DMS53 treated with DMSO at 0.1 percent for 48 hours (cell line): ENCODE measurements around the gene TAS2R38.
A peak's percentile ranks its signal among the peaks of the same experiment; 100 is the strongest.

Experiments used
- DNase-seq: peaks from one replicate; lab custom pipeline; 2025; ENCODE audit not compliant: unreplicated experiment; lab: John Stamatoyannopoulos, UW

TAS2R38 gene

GRCh38 chr7:141976524-141977245 lies 3.1 kb upstream of the TAS2R38 start:
- DNase-seq, result no peak

- DNase-seq, result peak; percentile 82
These were observed 2.4 kb upstream of the TAS2R38 start for GRCh38 chr7:141975806-141976523.

DNA sequence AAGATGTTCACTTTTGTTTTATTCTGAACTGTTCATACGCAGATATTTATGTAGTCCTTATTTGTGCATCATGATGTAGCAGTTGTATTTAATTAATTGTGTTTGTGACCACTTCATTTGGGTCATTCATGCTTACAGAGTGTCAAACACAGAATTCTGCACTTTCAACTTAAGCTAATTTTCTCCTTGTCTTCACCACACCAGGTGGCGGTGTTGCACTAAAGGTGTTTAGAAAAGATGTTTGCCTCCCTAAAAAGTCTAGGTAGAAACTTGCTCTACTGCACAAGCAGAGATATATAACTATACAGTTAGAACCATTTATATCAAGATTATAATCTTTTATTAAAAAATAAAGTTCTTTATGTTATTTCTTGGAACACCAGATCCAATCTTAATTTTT lies 1.3 kb upstream of the TAS2R38 start:
- DNase-seq, result peak; percentile 29

DNA sequence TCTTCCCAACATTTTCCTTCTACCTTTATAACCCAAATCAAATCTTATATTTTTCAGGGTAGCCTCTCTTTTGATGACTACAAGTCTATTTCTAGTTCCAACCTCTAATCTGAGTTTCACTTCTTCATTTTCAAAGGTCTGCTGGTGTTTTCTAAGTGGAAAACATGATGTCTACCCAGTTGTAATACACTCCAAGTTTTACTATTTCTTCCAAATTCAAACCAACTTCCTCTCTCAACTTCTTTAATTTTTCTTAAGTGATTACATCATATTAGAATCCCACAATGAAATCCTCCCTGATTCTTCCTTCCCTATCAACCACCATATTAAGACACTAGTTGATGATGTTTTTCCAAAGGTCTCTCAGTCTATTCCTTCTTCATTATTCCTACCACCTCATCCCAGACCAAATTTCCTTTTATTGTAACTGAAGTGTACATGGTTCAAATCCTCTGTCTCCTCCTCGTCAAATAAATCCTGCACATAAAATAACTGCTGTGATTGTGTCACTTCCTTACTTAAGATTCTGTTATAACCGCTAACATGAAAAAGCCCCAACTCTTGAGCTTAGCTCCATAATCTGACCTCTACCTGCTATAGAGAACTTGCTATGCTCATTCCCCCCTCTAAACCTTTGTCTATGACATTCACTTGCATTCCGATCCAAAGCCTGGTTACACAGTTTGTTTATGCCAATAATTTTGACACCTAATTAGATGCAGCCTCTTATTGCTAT lies 12.7 kb downstream of the TAS2R38 start:
- no peak for DNase-seq

DNA sequence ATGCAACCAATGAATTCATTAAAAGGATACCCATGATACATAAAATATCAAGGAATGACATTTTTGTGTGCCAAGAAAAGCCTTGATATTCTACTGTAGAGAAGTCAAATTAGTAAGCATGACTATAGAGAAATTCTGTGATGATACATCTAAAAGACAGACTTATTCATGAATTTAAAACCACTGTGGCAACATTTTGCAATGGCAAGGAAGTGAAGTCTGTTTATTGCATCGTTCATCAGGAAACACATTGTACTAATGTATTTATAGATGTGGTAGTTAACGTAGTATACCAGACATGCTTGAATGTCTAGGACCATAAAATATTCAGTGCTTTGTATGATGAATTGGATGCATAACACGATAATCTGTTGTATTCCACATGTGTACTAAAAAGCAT lies 17.5 kb downstream of the TAS2R38 start:
- DNase-seq, result no peak

GRCh38 chr7:141954334-141954733 lies 19.2 kb downstream of the TAS2R38 start:
- DNase-seq, result no peak

DNA sequence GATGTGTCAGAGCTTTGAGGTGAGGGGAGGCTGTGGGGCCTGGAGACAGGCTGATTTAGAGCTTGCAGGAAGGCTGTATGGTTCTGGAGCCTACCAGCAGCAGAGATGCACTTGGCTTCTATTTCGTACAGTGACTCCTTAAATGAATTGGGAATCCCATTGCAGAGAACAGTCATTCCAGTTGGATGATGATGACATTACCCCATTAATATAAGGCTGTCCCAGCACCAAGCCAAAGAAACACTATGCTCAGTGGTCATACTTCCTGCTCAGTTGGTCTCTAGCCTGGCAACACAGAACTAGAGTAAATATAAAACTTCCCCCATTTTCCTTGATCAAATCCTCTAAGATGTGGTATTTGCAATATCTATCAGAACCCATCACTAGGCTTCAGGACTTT lies 21.1 kb downstream of the TAS2R38 start:
- DNase-seq, result no peak

- no peak for DNase-seq
These were observed 22.8 kb downstream of the TAS2R38 start for GRCh38 chr7:141950806-141951205.

DNA sequence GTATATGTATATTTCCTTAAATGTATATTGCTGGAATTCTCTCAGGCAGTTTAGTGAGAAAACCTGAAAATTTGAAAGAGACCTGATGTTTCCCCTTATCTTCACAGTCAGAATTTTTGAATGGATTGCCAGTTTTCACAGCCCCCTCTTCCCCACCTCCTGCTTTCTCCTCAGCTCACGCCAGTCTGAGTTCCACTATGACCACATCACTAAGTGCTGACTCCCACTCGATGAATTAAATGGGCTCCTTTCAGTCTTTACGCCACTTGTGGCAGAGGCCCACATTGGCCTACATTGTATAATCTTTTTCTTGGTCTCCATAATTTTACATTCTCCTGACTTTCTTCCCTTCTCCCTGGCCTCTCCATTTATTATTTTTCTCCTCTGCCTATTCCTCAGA lies 23.7 kb downstream of the TAS2R38 start:
- no peak for DNase-seq

DNA sequence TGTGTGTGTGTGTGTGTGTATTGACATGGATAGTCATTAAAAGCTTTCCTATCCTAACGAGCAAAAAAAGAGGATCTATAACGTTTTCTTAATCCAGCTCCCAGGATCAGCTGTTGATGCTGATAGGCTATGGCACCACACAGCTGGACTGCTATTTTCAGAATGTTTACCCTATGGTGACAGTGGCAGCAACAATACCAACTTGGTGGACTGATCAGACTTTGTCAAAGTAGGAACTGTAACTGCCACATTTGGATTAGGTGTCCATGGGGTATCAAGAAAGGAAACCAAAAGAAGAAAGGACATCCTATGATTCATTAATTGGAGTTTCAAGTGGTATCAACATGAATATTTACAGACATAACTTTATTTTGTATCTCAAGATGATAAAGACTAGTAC lies 24.1 kb downstream of the TAS2R38 start:
- no peak for DNase-seq

GRCh38 chr7:141949021-141949420 lies 24.6 kb downstream of the TAS2R38 start:
- DNase-seq, result no peak

GRCh38 chr7:141946796-141947195 lies 26.8 kb downstream of the TAS2R38 start, which contains the start of gene CLEC5A:
TSS of gene CLEC5A (minus strand) at chr7:141946974. CDS start at chr7:141946292, 682 bp downstream.
- no peak for DNase-seq

GRCh38 chr7:141945356-141945755 lies 28.2 kb downstream of the TAS2R38 start:
- no peak for DNase-seq

DNA sequence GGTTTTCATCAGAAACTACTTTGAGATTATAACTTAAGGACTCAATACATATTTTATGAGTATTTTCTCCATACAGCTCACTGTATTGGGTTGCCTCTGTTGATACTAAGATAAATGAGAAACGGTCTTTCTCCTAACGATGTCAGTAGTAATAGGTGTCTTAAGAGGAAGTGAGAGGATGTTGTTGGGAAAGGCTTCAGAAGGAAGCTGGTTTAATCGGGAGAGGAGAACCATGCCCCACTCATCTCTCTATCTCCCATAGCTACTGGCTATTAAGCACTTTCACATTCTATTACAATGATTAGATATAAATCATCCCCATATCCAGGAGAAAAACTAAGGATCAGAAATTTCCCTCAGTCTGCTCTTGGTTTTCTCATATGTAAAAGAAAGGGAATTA lies 28.8 kb downstream of the TAS2R38 start:
- no peak for DNase-seq

DNA sequence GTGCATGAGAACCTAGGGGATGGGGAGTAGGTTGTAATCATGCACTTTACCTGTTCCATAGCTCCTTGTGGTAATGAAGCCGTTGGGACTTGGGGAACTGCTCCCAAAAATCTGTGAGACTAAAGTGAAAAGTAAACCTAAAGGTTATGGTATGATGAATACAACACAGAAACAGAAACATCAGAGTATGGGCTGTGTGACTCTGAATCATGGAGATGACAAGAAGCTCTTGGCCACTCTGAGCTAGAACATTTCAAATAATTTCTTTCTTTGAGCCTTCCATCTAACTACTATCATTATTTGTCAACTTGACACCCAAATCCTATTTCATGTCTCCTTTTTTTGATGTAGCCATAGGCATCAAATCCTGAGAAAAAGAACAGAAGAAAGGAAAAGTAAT lies 29.7 kb downstream of the TAS2R38 start:
- DNase-seq, result no peak

- no peak for DNase-seq
These were observed 32.5 kb downstream of the TAS2R38 start for GRCh38 chr7:141941075-141941474.

GRCh38 chr7:141930211-141930610 lies 43.4 kb downstream of the TAS2R38 start:
- no peak for DNase-seq

- DNase-seq, result no peak
These were observed 44.8 kb downstream of the TAS2R38 start for GRCh38 chr7:141928845-141929195.

DNA sequence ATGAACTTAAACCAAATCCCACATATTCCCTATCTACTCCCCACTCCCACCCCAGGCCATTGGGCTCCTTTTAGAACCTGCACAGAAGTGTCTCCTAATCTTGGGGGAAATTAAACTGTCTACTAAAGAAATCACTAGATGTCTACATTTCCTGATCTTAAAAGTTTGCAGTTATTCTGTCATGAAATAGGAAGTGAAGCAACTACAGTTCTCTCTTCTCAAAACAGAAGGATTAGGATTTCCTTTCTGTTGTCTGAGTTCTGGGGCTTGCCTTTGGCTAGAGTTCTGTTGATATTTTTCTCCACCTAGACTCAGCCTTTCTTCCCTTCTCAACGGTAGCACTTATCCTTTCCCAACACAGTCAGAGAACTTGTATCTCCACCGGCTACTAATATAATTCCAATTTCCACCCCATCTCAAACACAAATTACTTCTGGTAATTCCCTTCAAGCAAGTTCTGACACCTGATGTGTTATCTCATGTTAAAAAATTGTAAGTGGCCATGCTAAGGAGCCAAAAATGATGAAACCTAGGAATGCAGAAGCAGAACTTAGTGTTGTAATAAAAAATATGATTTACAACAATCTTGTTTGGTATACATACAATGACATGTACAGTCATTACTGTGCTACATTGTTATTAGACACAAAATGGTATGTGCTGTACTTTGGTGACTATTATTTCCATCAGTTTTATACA lies 45.3 kb downstream of the TAS2R38 start:
- no peak for DNase-seq
